ENCODE results near the gene NAT16. TPM values are rescaled to one million over a fixed set of nuclear protein-coding genes. Genes with fewer than 3 reads are reported as not detected.

NAT16 gene
- total RNA-seq, 2 experiments from 2014 or later: not detected

DNA sequence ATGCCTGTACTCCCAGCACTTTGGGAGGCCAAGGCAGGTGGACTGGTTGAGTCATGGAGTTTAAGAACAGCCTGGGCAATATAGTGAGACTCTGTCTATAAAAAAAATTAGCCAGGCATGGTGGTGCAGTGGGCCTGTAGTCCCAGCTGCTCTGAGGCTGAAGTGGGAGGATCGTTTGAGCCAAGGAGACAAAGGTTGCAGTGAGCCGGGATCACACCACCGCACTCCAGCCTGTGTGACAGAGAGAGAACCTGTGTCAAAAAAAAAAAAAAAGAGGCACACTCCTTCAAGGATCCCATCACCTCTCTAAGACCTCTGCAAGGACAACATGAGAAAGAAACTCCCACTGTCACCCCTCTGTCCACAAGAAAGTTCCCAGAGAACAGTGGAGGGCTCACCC, 4.4 kb downstream of the NAT16 start:
- ChIA-PET POLR2A (no interaction called here), CTCF (no interaction called here)

DNA sequence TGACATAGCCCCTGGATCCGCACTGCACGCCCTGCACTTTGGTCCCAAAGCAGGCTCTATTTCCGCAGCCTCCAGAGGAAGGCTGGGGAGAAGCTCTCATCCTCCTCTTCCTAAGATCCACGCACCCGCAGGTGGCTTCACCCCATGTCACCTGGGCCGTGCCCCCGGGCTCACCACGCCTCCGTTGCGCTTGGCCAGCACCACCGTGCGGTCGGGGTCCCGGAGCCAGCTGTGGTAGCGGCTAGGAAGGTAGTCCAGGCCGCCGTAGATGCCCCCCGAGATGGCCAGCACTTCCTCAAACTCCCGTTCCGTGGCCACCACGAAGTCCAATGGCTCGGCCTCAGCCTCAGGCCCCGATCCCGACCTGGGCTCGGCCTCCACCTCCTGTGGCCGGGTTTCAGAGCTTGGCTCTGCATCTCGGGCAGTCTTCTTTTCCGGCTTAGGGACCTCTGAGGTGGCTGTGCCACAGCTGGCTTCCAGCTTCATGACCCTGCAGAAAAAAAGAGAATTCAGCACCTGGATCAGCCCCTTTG, 5.7 kb downstream of the NAT16 start:
- POLR2A ChIA-PET: no interaction called here

DNA sequence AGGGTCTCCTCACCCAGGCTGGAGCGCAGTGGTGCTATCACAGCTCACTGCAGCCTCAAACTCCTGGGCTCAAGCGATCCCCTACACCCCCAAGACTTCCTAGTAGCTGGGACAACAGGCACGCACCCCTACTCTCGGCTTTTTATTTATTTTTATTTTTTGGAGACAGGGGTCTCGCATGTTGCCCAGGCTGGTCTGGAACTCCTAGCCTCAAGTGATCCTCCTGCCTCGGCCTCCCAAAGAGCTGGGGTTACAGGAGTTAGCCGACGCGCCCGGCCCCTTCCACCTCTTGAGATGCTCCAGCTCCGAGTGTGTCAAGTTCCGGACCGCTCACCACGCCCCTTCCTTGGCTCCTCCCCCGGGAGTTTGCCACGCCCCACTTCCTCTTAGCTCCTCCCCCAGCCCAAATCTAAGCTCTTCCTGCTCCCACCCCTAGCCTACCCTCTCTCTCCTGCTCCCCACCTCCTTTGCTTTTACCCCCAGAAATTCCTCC, 6.3 kb downstream of the NAT16 start:
- POLR2A ChIA-PET: no interaction called here
- CTCF ChIA-PET: interaction anchor here (0.6 to 2.4 kb wide), 5 partner anchors 9 to 31 kb away, joined by 3 to 14 read pairs (median 4); no protein-coding TSS in a partner anchor

More for the DNA sequence above, 5.7 kb downstream of the NAT16 start:
- CTCF ChIA-PET: interaction anchor here (0.6 to 2.4 kb wide), 6 partner anchors 10 to 32 kb away, joined by 3 to 14 read pairs (median 4); no protein-coding TSS in a partner anchor

DNA sequence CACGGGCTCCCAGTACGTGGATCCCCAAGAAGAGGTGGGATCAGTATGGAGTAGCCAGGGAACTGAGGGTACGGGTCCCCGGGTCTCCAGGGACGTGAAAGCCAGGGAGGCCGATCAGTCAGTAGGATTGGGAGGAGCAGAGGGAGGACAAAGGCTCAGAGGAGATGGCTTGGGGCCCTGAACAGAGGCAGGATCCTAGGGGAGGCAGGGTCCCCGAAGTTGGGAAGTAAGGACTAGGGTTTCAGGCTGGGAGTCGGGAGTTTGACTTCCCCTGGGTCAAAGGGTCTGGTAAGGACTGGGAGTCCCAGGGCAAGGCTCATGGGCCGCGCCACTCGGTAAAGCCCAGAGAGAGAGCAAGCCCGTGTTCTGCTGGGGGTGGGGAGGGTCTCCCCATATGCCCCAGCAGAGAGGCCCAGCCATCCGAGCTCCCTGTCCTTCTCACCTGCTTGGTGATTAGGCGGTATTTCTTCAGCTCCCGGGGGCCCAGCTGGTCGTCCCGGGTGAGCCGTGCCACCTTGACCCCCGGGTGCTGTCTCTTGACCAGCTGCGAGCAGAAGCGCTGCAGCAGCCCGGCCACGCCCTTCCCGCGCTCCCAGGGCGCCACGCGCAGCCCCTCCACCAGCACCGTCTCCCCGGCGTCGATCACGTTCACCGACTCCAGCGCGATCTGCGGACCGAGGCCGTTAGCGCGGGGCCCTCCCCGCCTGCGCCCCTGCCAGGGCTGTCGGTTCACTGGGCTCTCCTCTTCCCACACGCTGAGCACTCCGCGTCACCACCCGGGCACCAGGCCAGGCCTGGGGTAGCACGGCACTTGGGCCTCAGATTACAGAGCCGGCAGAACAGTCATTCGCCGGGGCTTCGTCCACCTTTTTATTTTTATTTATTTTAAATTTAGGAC, 7.0 kb downstream of the NAT16 start:
- POLR2A ChIA-PET: no interaction called here
- CTCF ChIA-PET: interaction anchor here (0.8 to 2.4 kb wide), 4 partner anchors 9 to 29 kb away, joined by 3 to 14 read pairs (median 6); no protein-coding TSS in a partner anchor

DNA sequence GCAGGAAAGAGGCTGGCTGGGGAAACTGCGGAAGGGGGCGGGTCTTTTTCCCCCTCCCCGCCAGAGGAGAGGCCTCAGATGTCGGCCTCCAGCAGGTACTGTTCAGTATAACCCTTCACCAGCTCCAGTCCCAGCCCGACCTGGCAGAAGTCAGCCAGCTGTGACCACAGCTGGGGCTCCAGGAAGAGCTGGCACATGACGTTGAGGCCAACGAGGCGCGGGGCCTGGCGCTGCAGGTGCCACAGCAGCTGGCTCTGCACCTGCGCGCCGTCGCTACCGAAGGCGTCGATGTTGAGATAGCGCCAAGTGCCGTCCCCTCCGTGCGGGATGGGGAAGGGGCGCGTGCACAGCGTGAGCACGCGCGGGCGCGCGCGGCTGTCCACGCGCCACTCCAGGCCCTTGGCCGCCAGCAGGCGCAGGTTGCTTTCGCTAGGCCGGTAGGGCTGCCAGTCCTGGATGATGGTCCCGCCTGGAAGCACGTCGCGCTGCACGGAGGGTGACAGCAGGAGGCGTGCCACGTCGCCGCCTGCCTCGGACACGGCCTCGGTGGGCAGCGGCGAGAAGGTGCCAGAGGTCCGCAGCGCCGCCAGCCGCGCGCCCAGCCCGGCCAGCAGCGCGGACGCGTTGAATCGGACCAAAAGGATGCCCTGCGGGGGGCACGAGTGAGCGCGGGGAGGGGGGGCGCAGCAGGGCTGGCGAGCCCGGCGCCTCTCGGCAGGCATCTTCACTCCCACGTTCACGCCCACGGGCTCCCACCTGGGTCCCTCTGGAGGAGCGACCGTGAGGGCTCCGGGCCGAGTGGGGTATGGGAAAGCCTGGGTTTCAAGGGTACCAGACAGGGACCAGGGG, 7.9 kb downstream of the NAT16 start:
- ChIA-PET POLR2A (no interaction called here), CTCF (interaction anchor here (1.3 to 2.5 kb wide), 4 partner anchors 17 to 34 kb away, joined by 3 to 13 read pairs (median 4); no protein-coding TSS in a partner anchor)

DNA sequence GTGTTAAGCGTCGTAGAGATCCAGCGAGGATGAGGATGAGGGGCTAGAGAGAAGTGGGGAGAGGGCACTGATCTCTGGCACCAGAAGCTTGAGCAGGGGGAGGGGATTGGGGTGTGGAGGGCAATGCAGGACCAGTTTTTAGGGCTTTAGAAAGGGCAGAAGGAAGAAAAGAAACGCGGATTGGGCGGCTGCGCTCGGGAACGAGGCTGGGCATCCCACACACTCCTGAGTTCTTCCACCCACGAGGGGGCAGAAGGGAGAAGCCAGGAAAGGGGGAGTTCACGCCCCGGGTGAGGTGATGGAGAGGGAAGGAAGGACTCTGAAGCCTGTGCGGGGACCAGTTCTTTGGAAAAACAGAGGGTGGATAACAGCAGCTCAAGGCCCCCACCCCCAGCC, 8.7 kb downstream of the NAT16 start:
- CTCF ChIA-PET: interaction anchor here (1.3 to 2.5 kb wide), 4 partner anchors 16 to 33 kb away, joined by 3 to 13 read pairs (median 4); no protein-coding TSS in a partner anchor
- POLR2A ChIA-PET: no interaction called here

DNA sequence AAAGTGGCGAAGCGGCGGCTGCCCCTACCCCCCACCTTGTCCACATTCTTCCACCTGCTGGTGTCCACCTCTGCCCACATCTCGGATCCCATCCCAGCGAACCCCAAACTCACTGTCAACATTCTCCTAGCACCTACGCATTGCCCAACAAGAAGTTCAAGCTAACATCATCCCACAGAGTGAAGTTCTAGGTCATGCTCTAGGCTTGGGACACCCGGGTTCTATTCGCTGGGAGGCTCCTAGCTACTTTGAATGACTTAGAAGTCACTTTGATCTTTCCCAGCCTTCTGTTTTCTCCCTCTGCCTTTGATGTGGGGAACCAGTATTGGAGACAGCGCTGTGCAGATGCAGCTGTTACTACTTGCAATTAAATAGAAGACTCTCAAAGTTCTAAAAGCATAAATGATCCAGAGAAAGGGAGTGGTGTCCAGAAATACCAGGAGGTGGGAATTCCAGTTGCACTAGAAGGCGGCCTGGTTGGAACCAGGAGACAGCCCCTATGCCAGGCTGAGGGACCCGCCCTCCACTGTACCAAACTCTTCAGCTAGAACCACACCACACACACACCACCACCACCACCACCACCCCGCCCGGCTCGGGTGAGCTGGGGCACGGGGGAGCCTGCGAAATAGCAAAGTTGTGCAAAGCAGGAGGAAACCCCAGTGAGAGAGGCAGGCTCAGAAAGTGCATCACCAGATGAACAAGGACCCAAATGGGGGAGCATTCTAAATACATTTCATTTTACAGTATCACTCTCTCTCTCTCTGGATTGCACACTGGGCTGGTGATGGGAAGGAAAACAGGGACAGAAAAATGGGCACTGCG, 9.3 kb downstream of the NAT16 start:
- ChIA-PET CTCF (interaction anchor here (1.3 to 2.5 kb wide), 4 partner anchors 15 to 33 kb away, joined by 3 to 13 read pairs (median 4); no protein-coding TSS in a partner anchor), POLR2A (no interaction called here)

DNA sequence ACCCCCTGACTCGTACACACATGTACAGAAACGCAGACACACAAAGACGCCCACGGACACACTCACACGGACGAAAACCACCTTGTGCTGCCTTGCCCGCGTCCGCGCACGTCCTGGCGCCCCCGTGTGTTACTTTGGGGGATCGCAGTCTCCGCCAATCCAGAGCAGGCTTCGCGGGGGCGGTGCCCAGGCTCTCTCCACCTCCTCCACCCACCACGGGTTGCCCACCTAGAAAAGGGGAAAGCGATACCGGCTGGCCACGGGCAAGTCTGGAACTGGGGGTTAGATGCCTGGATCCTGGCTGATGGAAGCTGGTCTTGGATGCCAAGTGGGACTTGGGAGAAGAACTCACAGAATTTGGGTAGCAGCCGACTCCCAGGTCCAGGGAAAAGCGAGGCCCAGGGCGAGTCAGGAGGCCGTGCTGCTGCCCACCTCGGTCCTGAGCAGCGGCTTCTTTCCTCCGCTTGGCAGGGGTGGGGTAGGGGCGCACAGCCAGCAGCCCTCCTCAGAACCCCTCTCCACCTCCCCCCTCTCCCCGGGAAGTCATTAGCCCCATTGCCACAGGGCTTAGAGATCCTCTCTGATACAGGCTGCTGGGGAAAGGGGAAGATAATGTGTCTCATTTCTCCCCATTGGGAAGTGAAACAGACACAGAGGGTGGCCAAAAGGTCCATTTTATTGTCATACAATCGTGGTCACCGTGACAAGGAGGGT, 10.1 kb downstream of the NAT16 start:
- CTCF ChIA-PET: interaction anchor here (2.5 kb wide), 1 partner anchor 26 kb away, joined by 13 read pairs; no protein-coding TSS in a partner anchor
- POLR2A ChIA-PET: no interaction called here

DNA sequence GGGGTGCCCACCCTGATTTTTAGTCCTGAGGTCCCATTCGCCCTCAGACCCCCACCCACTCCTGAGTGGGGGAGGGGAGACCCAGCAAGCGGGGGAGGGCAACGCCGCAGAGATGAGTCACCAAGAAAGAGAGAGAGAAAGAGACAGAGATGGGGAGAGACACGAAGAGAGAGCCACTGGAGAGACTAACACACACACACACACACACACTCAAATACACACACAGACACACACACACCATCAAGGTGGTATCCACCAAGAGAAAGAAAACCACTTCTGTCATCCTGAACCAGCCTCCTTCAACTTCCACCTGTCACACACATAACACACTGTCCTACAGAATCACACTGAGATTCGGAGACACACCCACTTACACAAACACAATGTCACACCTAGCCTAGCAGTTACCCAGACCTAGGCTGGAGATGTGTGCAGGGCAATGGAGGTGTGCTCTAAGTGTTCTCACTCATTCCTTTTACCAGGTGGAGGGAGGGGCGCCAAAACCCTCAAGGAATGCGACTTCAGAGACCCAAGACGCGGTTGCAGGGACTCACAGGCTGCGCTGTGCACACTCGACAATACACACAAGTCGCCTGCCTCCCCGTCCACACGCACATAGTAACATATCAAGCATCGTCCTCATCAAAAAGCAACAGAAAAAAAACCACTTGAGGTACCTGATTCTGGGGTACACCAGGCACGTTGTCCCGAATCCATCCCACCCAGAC, 10.8 kb downstream of the NAT16 start:
- ChIA-PET POLR2A (interaction anchor here (0.6 kb wide), 1 partner anchor 12 kb away, joined by 7 read pairs; no protein-coding TSS in a partner anchor), CTCF (interaction anchor here (1.5 kb wide), 1 partner anchor 23 kb away, joined by 8 read pairs; no protein-coding TSS in a partner anchor)

DNA sequence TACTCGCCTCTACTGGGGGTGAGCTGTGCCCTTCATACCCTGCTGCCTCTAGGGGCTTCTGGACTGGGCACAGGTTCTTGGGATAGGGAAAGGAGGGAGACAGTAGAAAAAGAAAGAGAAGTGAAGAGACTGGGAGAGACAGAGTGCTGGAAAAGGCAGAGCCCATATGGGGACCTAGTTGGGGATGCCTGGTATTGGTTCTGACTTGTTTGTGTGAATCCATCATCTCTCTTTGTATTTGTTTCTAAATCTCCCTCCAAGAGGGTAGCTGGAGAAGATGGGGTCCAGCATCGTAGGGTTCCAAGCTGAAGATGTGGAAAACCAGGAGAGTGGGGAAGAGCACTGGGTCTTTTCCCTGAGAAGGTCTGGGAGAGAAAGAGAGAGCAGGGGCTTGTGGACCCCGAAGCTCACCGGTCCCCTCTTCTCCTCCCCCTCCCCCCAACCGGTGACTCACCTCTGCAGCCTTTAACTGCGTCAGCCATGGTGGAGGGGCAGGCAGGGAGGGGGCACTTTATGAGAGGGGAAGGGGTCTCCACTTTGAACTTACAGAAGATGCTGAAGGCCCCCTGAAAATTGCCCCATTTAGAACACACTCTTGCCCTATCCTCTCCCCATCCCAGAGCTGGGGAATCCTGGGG, 11.6 kb downstream of the NAT16 start:
- POLR2A ChIA-PET: interaction anchor here (0.6 kb wide), 1 partner anchor 13 kb away, joined by 7 read pairs; no protein-coding TSS in a partner anchor
- CTCF ChIA-PET: interaction anchor here (0.7 to 1.5 kb wide), 2 partner anchors 24 to 299 kb away, joined by 6 to 8 read pairs; no protein-coding TSS in a partner anchor

DNA sequence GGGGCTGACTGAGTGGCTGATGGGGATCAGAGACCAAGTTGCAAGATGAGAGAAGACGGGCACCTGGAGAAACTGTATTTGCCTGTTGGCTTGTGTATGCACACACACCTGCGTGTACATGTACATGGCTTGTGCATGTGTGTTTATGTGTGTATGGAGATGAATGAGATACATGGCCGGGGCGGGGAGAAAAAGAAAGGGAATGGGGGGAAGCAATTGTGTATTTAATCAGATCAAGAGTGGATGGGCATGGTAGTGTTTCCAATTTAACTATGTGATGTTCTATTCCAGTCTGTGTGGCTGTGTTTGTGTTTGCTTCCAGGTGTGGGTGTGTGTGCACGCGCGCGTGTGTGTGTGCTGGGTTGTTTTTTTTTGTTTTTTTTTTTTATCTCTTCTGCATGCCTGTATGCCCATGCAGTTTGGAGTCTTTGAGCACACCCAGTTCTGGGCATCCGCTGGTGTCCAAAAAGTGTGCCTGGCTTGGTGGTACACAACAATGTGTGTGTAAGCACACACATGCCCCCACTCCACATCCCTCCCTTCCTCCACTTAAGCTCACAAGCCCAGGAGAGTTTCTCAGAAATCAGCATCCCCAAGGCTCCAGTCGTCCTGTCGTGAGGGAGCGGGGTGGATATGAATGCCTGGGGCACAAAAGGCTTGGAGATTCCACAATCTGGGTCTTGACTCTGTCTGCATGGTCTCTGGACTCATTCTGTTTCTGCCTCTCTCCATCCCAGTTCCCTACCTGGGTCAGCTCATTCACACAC, 12.3 kb downstream of the NAT16 start:
- ChIA-PET CTCF (interaction anchor here (0.7 to 1.5 kb wide), 2 partner anchors 24 to 300 kb away, joined by 6 to 8 read pairs; no protein-coding TSS in a partner anchor), POLR2A (no interaction called here)

DNA sequence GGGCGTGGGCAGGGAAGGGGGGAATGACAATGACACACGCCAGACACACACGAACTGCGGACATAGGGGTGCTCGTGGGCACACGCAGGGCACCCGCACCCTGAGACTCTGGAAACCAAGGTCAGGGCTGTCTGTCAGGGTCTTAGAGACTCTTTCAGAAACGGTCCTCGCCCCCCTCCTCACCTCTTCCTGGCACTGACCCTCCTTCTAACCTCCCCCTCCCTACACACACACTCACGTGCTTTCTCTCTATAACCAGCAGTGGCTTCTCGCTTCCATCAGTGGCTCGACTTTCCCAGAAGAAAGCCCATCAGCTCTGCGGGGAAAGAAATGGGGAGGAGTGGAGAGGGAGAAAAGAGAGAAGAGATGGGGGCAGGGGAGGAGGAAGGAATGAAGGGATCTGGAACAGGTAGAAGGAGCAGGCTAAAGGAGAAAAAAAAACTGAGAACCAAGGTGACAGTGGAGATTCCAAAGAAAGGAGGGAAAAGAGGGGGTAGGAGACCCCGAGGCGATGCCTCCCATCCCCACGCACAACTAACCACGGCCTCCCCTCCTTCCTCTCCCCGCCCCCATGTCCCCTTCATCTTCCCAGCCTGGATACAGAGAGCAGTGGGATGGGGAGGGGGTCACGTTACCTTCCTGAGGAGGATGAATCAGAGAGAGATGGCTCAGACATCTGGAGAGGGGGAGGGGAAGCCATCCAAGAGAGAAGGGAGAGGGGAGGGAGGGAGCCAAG, 13.0 kb downstream of the NAT16 start:
- CTCF ChIA-PET: no interaction called here

DNA sequence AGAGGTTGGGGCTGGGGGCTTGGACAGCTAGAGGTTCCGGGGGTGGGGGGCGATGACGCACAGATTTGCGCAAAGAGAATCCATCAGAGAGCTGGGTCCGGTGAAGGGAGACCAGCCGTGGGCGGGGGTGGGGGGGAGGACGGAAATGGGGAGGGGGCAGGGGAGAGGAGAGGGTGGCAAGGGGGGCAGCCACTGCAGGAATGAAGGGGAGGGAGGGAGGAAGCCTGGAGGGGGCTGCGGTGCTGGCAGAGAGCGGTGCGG, 13.5 kb downstream of the NAT16 start:
- POLR2A ChIA-PET: no interaction called here

More for the DNA sequence above, 13.0 kb downstream of the NAT16 start:
- POLR2A ChIA-PET: no interaction called here

DNA sequence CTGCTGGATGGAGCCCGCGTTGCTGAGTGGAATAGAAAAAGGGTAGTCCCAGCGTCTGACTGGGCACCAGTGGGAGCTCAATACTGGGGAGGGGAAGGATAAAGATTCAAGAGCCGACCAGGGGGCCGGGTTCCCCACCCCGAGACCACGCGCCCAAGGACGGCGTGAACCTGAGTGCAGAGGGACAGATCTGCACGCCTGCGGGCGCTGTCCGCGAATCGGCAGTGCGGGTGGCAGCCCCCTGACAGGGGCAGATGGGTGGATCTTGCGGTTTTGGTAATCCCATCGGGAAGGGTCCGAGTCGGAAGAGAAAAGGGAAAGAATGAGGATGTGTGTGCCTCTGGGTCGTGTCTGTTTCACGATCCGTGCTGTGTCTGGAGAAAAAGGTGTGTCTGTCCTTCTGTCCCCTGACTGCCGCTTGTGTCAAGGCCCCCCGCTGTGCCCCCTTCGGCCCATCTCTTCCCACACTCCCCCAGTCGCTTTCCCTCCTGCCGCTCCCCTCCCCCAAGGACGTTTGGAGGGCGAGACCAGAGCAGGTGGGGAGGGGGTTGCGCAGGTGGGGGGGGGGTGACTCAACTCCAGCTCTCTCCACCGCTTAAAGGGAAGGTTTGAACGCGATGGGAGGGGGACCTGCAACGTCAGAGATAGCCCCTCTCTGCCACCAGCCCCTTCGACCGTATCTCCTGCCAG, 14.0 kb downstream of the NAT16 start:
- ChIA-PET CTCF (interaction anchor here (0.6 to 1.7 kb wide), 5 partner anchors 15 to 120 kb away, joined by 3 to 8 read pairs (median 6); no protein-coding TSS in a partner anchor), POLR2A (interaction anchor here (0.6 kb wide), 1 partner anchor 40 kb away, joined by 3 read pairs; no protein-coding TSS in a partner anchor)

More for the DNA sequence above, 13.5 kb downstream of the NAT16 start:
- CTCF ChIA-PET: no interaction called here

All from activated CD8-positive, alpha-beta memory T cell treated with anti-CD3 and anti-CD28 coated beads for 36 hours (primary cell).